ENCODE data around the gene CETN3. TPM values are rescaled to one million over a fixed set of nuclear protein-coding genes. Genes with fewer than 3 reads are reported as not detected.
A peak's percentile ranks its signal among the peaks of the same experiment; 100 is the strongest.

CETN3 gene
- total and polyA plus RNA-seq, 2 experiments from 2014 or later, result 49.2 to 85.8 TPM

GRCh38 chr5:90395005-90395404 lies 14.6 kb downstream of the CETN3 start:
- Histone ChIP-seq H3K9me3 (ENCODE audit: low read depth) (no peaks in the 10 kb centered on the region), H3K27ac (no peak overlapping the region), H3K4me1 (ENCODE audit: low read depth) (no peaks in the 10 kb centered on the region), H3K36me3 (peaks cover 24% of the 10 kb centered on the region), H3K27me3 (no peaks in the 10 kb centered on the region), H3K4me3 (no peak overlapping the region)
- no peak for TF ChIP-seq CTCF (IDR thresholded peaks at IDR 0.05; ENCODE audit: low read depth, low read length)
- DNase-seq (ENCODE audit: low read depth in 1 of 2, low spot score in 1 of 2), result no peak

GRCh38 chr5:90390928-90391327 lies 18.6 kb downstream of the CETN3 start:
- Histone ChIP-seq H3K27me3 (no peaks in the 10 kb centered on the region), H3K27ac (no peak overlapping the region), H3K9me3 (ENCODE audit: low read depth) (no peaks in the 10 kb centered on the region), H3K36me3 (peaks cover 12% of the 10 kb centered on the region), H3K4me1 (ENCODE audit: low read depth) (peaks cover 6% of the 10 kb centered on the region), H3K4me3 (no peak overlapping the region)
- peak in 1 of 2 donors; percentile 23 for DNase-seq (ENCODE audit: low read depth in 1 of 2, low spot score in 1 of 2)
- TF ChIP-seq CTCF (IDR thresholded peaks at IDR 0.05; ENCODE audit: low read depth, low read length), result no peak

DNA sequence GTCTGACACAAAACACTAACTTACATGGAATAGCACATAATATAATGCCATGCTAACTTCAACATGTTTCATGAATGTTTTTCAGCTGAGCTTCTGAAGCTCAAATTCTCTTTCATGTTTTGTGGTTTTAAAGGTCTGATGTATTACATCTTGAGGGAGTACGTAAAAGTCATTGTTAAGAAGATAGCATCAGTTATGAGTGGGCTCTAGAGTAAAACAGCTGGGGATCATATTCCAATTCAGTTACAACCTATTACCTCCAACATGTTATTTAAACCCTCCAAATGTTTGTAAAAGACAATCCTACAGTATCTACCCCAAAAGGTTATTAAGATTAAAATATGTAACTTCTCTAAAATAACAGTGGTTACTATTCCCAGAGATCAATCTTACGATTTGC lies 19.2 kb downstream of the CETN3 start:
- DNase-seq (ENCODE audit: low read depth in 1 of 2, low spot score in 1 of 2), result no peak
- Histone ChIP-seq H3K27ac (no peak overlapping the region), H3K27me3 (no peaks in the 10 kb centered on the region), H3K4me3 (no peak overlapping the region), H3K36me3 (peaks cover 12% of the 10 kb centered on the region), H3K4me1 (ENCODE audit: low read depth) (peaks cover 6% of the 10 kb centered on the region), H3K9me3 (ENCODE audit: low read depth) (no peaks in the 10 kb centered on the region)
- TF ChIP-seq CTCF (IDR thresholded peaks at IDR 0.05; ENCODE audit: low read depth, low read length), result no peak

GRCh38 chr5:90387508-90387907 lies 22.0 kb downstream of the CETN3 start:
- no peaks in the 10 kb centered on the region for H3K27me3 ChIP-seq
- no peak for TF ChIP-seq CTCF (IDR thresholded peaks at IDR 0.05; ENCODE audit: low read depth, low read length)
- peak in 1 of 2 donors; percentile 14 for DNase-seq (ENCODE audit: low read depth in 1 of 2, low spot score in 1 of 2)
- H3K4me1 ChIP-seq (ENCODE audit: low read depth), result peaks cover 6% of the 10 kb centered on the region
- no peak overlapping the region for H3K4me3 ChIP-seq
- no peak overlapping the region for H3K27ac ChIP-seq
- no peaks in the 10 kb centered on the region for H3K9me3 ChIP-seq (ENCODE audit: low read depth)
- H3K36me3 ChIP-seq, result no peaks in the 10 kb centered on the region

- H3K27me3 ChIP-seq, result no peaks in the 10 kb centered on the region
Observed at GRCh38 chr5:90386099-90386710, 23.4 kb downstream of the CETN3 start.

More at GRCh38 chr5:90386099-90386710, 23.4 kb downstream of the CETN3 start:
- peak; percentile 59 for TF ChIP-seq CTCF (IDR thresholded peaks at IDR 0.05; ENCODE audit: low read depth, low read length)
- no peaks in the 10 kb centered on the region for H3K9me3 ChIP-seq (ENCODE audit: low read depth)
- peaks cover 6% of the 10 kb centered on the region for H3K4me1 ChIP-seq (ENCODE audit: low read depth)
- no peak overlapping the region for H3K27ac ChIP-seq
- H3K4me3 ChIP-seq, result no peak overlapping the region
- peak; percentile 28 to 34 for DNase-seq (ENCODE audit: low read depth in 1 of 2, low spot score in 1 of 2)
- H3K36me3 ChIP-seq, result no peaks in the 10 kb centered on the region
